T-helper 2 cell (primary cell): ENCODE results near the gene KRT81.
A peak's percentile ranks its signal among the peaks of the same experiment; 100 is the strongest.
"Not testable (repeated sequence)": the region's sequence is repeated elsewhere in the genome, so short reads cannot be mapped to it uniquely, and the experiment has no call there.

Experiments
- DNase-seq, 5 experiments: peaks; one replicate each; pipeline versions ENCODE4 v3.0.0 to v3.0.0-alpha.2; 2012 to 2022

The KRT81 gene

DNA sequence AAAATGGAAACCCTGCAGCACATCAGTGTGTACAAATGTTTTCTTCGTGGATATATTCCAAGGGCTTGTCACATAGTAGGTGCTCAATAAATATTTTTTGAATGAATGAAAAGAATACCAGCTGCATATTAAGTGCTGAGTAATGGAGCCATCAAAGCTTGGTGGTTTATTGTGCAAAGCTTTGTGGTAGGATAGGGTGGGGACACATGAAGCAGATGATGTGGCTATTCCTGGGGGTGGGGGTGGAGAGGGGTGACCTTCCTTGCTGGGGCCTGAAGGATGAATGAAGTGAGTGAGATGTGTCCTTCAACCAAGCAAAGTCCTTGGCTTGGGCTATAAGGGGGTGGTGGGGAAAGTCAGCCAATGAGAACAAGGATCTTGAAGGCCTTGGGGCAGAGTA, 4.3 kb upstream of the KRT81 start:
- no peak for DNase-seq

DNA sequence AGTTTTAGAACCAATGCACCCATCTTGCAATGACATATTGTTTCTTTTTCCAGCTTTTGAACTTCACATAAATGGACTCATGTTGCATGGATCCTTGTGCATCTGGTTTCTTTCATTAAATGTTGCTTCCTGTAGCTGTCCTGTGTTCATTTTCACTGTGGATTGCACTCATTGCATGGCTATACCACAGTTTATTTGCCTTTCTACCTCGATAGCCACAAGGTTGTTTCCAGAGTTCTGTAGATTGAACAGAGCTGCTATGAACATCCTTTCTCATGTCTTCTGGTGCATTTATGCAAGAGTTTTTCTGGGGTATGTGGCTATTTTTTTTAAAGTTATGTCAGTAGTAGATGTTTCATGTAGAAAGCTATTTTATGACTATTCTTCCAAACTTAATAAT, 3.5 kb upstream of the KRT81 start:
- no peak for DNase-seq

DNA sequence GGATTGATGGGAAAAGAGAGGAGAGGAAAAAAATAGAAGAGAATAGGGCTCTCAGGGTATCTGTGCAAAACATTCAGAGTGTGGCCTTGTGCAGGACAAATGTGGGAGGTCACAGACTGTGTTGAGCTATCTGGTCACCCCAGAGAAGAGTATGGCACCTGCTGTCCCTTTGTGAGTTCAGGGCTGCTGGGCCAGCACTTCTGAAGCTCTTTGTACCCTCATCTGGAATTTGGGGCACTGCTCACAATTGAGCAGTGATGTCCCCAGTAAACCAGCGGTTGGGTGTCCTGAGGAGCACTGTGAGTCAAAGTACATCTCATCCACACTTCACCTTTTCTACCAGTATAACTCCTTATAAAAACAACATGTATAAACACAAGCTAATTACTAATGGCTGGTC, 2.6 kb upstream of the KRT81 start:
- DNase-seq: no peak

DNA sequence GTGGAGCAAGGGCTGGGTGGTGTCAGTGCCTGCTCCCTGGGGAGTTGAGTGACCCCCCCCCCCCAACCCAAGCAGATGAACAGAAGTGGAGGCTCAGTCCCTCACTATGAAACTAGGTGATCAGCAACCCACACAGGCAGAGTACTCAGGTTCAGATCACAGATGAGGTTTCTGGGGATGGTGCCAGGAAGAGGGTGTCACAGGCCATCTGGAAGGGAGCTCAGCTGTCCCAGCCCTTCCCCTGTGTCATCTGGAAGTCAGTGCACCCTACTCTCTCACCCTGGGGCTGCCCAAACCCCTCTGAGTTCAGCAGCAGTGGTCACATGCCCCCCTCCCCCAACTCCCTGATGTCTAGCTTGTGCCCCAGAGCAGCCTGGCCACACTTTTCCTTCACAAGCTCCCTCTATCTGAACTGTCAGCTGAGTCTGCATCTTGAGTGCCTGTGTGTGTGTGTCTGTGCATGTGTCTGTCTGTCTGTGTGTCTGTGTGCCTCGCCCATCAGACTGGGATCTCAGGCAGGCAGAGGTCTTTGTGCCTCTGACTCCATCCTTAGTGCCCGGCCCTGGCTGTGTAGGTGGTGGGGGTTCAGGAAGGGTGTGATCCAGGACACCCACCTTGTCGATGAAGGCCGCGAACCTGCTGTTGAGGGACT, 725 bp downstream of the KRT81 start:
- DNase-seq: not testable (repeated sequence)

DNA sequence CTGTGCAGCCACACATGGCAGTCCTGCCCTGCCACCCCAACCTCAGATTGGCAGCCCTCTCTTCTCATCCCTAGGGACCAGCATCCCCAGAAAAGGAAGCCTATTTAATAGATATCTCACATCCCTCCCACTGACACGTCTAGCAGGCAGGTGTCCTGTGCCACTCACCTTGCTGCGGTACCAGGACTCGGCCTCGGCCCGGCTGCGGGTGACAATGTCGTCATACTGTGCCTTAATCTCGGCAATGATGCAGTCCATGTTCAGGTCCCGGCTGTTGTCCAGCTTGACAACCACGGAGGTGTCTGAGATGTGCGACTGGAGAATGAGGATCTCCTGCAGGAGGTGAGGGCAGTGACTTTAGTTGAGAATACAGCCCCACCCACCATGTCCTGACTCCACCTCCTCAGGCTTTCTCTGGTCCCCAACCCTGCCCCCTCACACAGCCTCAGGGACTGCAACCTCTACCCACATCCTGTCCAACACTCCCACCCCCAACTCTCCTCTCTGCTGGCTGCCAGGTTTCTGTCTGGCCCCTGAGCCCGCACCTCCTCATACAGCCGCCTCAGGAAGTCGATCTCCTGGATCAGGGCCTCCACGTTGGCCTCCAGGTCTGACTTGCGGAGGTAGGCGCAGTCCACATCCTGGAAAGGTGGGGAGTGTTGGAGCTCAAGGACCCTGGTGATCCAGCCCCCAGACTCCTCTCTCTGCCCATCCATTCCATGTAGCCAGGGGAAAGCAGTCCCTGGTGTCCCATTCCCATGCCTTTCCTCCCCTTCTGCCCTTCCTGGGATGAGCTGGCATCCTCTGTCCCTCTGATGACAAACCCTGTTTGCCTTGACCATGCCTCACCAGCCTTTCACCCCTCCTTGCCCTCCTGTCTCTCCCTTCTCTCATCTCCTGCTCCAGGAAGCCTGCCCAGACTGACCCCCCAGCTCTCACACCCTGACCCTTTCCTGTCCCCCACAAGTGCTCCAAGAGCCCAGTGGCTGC, 3.2 kb downstream of the KRT81 start:
- DNase-seq: not testable (repeated sequence)

DNA sequence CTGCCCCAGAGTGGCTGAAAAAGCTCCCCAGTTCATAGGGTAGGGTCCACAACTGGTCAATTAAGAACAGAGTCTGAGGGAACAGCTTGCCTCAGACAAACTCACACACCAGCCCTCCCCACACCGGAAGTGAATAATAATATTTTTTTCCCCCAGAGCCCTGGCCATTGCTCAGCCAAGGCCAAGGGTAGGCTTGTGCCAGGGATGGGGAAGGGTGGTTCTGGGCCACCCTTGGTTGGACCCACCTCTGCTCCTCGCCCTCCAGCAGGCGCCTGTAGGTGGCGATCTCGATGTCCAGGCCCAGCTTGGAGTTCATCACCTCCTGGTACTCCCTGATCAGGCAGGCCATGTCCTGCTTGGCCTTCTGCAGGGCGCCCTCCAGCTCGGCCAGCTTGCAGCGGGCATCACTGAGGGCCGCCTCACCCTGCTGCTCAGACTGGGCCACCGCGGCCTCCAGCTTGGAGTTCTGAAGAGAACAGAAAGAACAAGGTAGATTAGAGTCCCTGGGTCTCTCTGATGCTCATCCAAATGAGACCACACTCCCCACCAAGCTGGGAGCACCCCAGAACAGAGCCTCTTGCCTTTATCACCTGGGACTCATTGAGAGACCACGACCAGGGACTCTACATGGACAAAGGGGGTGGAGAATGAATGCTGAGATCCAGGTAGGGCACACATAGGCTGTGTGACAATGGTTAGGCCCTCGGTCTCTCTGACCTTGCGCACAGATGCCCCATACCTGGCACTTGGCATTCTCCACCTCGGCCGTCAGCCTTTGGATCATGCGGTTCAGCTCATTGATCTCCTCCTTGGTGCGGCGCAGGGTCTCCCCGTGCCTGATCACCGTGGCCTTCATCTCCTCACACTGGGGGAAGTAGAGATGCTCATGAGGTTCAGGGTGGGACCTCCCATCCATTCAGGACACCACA, 4.2 kb downstream of the KRT81 start:
- not testable (repeated sequence) for DNase-seq

DNA sequence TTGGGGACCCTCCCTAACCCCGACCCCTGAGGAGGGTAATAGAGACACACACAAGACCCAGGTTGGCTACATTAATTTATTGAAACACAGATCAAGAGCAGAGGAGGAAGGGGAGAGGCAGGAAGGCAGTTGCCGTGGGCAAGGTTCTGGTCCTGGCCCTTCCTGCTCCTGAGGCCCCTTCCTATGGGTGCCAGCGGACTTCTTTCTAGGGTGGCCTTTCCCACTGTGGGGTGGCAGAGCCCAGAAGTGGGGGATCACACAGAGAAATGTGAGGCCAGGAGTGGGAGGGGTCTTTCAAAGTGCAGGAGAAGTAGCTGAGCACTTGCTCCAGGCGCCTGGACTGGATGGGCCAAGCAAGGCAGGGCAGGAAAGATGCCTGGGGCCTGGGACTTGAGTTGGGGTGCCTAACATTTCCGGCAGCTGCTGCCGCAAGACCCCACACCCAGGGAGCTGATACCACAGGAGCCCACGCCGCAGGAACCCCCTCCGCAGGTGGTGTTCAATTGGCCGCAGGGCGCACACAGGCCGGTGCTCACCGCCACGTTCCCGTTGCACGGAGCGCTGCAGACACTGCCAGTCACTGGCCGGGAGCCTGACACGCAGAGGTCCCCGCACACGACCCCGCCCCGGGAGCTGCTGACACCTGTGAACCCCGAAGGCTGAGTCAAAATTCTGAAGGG, 5.3 kb downstream of the KRT81 start:
- DNase-seq: no peak

DNA sequence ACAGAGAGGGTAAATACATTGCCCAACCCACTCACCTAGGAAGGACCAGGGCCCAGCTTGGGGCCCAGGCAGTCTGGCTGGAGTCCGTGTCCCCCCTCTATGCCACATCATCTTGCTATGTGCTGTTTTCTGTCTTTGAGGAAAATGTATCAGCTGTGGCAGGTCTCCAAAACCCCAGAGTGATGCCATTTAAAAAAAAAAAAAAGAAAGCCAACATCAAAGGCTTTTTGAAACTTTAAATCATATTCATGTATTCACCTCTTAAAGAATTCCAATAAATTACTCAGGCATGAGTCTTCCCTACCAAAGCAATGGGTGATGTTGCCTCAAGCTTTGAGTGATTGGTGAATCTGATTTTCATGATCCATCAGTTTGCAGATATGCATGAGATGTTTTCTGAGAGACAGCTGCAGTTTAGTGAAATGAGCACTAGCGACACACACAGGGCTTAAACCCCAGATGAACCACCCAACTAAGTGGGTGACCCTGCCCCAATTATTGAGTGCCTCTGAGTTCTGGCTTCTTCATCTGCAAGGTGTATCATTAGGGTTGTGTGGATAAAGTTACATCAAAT, 6.1 kb downstream of the KRT81 start:
- DNase-seq: no peak

DNA sequence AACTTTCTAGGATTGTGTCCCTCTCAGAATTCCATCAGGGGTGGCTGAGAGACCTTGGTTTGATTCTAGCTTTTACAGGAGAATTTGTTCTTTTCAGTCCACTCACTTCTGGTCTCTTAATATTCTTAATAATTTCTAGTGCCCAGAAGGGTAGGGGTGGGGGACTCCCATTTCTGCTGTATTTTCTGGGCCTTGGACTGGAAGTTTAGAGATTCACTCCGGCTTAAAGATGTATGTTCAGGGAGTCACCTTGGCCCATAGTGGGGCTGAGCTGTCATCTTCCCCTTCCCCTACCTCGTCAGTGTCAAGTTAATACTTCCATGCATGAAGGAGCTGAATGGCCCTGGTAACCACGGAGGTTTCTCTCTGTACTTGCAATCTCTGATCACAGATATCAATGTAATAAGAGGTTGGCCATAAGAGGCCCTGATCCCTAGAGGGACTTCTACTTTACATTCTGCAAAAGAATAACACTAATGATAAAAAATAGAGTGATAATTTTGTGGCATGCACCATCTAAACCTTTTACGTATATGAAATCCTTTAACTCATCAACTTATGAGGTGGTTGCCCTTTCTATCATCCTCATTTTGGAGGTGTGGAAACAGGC, 6.7 kb downstream of the KRT81 start:
- DNase-seq: no peak

DNA sequence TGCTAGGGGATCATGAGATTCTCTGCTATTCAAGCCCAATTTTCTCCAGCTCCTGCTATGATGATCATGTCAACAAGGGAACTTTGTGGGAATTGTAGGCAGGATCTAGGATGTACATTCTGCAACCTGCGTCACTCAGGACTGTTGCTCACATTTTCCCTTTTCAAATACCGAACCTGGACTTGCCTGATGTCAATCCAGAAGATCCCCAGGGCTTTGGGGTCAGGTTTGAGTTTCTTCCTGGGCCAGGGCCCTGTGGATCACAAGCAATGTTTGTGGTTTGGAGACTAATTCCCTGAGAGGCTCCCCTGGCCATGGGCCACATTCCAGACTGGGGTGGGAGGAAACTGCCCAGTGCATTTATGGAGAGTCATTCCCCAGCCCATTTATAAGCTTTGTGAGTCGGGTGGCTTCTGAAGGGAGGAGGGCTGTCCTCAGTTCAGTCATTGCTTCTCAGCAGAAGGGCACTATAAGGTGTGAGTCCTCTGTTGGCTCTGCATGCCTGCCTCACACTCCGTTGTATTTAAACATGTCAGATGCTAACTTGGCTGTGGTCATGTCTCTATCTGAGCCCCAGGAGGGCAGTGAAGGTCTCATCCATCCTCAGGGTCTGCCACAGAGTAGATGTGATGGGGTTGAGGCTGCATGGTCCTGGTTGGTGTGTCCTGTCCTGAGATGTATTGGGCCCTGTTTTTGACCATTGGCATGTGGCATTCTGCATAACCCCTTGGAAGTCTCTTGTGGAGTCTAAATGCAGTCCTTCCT, 10.4 kb downstream of the KRT81 start:
- DNase-seq: no peak

DNA sequence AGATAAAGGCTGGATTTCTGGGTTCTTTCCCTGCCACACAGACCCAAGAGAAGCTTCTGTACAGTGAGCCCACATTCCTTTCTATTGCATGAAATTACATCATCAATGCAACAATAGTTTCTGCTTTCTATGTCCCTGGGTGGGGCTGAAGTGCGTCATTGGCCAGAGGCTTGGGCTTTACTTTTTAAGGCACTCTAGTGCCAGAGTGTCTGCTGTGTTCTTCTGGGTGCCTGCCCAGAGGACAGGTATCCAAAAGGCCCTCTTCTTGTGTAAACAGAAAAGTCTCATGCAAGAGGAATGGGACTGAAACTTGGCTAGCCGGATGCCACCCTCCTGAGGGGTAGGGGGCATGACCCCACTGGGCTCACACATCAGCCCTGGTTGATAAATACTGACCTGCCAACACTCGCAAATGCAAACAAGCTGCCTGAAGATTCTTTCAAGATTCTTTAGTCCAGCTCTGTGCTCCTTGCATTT, 11.0 kb downstream of the KRT81 start:
- DNase-seq: no peak

DNA sequence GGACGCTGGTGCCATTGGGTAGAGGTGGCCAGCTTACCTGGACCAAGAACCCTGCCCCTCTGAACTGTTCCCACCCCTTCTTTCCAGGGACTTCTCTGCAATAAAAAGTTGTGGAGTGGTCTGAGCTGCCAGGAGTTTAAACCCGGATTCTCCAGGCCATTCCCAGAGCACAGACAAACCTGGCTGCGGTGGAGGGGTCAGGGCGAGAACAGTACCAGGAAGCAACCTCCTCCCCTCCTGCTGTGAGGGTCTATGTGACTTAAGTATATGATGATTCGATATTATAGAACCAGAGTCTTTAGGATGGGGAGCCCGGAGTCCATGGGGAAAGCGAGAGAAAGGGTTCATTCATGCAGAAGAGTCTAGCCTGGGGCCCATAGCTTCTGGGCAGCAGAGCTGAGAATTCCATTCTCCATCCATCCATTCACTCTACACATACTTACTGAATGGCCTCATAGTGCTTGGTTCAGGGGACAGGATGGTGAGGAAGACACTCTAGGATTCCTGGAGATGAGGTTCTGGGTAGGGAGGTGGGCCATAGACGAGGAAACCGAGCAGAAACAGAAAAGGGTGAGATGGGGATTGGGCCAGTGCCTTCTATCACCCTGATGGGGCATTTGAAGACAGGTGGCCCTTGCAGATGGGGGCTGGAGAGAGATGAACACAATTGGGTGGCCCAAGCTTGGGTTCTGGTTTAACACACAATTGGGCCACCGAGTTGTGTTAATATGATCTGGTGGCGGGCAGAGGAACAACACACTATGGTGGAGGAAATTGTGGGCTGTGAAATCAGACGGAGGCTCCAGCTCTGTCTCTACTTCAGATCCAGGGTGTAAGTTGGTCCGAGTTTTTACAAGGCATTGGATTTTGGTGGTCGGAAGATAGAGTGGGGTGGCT, 11.7 kb downstream of the KRT81 start:
- DNase-seq: no peak

DNA sequence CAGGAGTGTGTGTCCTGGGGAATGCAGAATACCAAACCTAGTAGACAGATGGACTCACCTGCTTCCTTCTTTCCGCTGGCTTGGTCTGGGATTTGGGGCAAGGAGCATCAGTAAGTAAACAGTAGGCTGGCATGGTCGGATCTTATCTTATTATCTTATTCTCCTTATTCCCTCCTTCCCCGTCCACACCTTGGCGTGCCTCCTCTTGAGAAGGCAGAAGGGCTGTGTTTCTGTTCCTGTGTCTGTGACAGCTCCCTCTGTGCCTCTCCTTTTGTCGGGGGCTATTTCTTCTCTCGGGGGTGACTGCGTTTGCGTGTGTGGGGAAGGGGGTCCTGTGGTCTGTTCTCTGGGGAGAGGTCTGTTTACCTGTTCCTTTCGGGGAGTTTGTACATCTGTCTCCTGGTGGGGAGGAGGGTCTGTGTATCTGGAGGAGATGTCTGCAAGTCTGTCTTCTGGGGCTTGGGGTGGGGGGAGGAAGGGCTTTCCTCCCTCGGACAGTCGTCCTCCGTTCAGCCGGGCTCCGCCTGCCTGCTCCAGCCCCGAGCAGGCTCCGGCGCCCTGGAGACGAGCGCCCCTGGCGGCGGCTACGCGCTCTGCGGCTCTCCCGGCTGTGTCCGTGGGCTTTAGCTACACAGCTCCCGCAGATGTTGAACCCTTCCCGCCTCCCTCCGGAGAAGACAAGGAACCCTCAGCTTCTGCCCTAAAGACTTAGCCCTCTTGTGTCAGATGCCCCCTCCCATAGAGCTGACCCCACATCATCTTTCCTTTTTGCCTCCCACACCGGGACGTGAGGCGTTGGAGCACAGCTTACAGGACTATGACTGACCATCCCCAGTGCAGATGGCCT, 12.5 kb downstream of the KRT81 start:
- peak; percentile 23 to 67 (median 50) for DNase-seq

DNA sequence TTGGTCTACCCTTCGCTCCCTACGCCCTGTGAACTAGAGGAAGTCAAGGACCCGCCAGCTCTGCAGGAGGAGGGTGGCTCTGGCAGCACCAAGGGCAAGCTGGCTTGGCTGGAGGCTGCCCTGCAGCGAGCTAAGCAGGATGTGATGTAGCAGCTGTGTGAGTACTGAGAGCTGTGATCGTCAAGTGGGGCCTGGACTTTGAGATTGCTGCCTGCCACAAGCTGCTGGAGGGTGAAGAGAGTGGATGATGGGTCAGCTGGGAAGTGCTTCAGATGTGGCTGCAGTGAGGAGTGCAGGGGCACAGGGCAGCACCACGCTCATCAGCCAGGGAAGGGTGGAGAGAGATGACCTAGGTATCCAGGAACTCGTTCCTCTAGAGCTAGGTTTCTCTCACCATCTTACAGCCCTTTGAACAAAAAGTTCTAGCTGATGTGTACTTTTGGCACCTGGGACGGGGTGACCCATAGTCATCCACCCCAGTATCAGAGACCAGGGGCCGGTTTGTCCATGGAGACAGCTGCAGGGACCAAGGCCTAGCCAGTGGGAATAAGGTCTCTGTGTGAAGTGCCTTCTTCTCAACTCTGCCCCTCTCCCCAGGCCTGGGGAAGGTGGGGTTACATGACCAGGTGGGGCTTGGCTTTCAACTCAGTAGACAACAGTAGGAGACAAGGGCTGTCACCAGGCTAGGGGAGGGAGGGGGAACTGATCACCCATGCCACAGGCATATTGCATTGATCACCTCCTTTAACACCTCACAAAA, 13.7 kb downstream of the KRT81 start:
- no peak for DNase-seq

DNA sequence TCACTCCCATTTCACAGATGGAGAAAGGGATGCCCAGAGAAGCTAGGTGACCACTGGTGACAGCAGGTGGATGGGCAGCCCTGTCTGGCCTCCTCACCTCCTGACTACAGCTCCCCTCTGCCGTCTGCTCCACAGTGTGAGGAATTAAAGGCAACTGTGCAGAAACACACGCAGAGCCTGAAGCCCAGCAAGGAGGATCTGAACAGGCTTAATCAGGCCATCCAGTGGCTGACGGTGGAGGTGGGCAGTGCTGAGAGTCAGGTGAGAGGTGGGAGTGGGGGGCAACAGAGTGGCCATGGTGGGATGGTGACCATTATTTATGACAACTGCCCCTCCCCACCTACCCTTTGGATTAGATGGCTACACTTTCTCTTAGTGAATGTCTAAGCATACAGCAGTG, 15.6 kb downstream of the KRT81 start:
- no peak for DNase-seq

DNA sequence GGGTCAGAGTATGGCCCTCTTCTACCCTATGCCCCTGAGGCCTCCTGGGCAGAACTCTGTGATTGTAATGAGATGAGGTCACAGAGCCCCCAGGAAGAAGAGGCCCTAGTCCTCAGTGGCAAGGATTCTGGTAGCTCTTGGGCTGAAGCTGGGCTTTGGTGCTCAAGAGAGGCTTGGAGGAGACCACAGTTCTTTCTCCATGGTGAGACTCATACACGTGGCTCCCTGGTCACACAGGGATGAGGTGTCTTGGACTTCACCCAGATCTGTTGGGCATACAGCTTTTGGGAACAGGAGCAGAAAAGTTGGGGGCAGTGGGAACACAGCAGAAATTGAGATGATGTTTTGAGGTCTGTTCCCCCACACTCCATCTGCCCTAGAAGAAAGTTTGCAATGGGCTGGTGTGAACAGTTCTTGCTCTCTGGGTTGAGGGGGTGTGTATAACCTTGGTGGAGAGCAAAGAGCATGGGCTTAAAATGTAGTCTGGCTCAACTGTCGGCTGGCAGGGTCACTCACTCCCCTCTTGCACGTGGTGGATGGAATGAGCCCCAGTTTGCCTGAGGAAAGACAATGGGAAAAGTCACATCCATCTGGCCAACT, 16.7 kb downstream of the KRT81 start, which contains the start of gene KRT86:
Gene KRT86 (plus strand): TSS at position 125 of the 600 bp plus-strand sequence. CDS start 27,272 bp downstream, outside the sequence.
- DNase-seq: no peak

DNA sequence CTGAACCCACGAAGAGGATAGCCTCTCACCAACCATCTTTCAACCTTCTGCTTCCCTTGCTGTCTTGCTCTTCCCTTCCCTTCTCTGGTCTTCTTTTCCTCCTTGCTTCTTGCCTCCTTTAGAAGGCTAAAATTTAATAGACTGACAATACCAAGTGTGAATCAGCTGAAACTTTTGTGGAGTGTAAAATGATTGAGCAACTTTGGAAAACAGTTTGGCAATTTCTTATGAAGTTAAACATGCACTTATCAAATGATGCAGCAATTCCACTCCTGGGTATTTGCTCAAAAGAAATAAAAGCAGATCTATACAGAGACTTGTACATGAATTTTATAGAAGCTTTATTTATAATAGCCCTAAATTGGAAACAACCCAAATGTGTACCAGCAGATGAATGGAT, 20.2 kb downstream of the KRT81 start:
- DNase-seq: no peak
